CD4-positive, alpha-beta T cell treated with Interferon alpha-2 for 1 hour (primary cell): ENCODE results near the gene PTPN21.
A peak's percentile ranks its signal among the peaks of the same experiment; 100 is the strongest.

Experiments used
- DNase-seq, 2 donors: peaks; one replicate each; pipeline ENCODE4 v3.0.0-alpha.2; 2020 to 2022

The PTPN21 gene

DNA sequence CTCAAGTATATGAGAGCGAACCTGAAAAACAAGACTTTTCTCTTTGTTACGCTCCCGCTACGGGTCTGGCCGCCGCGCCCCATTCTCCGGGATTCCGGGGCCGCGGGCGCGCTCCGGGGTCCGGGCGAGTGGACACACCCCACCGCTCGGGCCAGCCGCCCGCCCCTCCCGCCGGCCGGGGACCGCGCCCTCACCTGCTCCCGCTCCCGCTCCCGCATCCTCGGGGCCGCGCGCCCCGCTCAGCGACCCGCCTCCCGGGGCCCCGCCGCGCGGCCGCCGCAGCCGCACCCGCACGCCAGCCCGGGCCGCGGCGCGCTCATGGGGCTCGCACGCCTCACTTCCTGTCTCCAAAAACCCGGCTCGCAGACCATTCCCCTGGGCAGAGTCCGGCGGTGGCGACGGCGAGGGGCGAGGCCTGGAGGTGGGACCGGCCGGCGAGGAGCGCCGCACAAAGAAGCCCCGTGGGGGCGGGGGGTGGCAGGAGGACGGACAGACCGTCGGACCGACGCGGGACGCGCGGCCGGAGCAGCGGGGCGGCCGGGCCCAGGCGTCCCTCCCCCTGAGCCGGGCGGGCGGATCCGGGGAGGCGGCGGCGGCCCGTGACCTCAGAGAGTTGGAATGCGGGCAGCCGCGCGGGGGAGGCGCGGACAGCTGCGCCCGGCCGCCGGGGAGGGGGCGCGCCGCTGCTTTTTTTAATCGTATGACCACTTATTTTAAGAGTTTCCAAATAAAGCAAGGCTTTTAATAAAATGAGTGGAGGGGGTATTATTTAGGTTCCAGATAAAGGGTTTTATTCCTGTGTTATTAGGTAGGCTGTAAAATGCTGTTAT lies at the start of gene PTPN21:
TSS of gene PTPN21 (minus strand) at position 551 of the 830 bp plus-strand sequence. CDS start 4,590 bp downstream, outside the sequence.
- peak in 1 of 2 donors; percentile 21 for DNase-seq

DNA sequence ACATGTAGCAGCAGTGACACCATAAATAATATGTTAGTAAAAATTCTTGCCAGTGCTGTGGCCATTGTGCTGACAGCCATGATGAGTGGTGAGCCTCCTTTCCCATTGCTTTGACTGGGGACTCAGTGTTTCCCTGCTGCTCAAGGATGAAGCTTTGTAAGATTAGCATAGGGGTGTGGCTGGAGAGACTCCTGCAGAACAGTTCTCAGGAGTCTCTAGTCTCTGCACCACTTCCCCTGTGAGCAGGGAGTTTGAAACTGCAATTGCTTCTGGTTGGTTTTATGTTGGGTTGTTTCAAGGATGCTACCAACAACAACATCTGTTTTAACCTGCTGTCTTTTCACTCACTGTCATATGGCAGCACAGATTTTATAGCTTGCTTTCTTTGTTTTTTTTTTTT lies 49.4 kb upstream of the PTPN21 start:
- DNase-seq = no peak

DNA sequence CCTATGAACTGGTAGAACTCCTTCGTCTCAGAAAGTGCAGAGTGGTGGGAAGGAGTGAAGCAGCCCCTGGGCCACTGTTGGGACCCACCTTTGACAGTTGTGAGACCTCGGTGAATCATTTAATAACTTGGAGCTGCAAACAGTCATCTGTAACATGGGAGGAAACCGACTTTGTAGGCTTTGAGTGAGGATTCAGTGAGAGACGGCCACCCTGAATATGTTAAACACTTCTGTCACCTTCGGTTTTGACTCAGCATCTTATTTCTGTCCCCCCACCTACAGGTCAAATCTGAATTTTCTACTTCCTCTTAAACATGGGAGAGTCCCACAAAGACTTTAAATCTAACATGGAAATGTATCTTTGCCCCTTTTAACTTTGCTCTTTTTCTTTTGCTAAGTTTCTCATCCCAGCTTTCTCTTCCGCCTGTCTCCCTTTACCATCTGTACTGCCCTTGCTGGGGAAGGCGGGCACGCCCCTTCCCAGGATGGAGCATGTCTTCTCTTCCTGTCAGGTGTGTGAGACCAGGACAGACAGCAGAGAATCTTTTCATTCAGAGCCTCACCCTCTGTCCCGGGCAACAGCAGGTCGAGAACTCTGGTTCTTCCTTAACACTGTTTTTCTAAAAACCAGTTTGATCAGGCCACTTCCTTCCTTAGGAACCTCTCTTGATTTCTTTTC lies 45.1 kb upstream of the PTPN21 start:
- peak in 1 of 2 donors; percentile 8 for DNase-seq

DNA sequence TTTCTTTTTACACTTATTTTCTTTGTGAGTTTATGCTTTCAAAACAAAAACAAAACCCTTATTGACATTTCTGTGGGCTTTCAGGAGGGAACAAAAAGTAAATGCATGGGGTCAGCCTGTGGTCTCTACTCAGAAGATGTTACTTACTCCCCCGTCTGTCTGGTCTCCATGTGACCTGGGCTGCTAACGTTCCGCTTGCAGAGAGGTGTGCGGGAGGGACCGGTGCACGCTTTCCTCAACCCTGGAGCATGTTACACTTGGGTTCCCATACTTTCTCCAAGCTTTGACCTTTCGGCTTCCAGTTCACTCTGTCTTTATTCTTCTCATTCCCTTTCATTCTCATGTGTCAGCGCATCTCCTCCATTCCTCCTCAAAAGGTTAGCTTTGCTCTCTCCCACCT lies 44.5 kb upstream of the PTPN21 start:
- DNase-seq = no peak

DNA sequence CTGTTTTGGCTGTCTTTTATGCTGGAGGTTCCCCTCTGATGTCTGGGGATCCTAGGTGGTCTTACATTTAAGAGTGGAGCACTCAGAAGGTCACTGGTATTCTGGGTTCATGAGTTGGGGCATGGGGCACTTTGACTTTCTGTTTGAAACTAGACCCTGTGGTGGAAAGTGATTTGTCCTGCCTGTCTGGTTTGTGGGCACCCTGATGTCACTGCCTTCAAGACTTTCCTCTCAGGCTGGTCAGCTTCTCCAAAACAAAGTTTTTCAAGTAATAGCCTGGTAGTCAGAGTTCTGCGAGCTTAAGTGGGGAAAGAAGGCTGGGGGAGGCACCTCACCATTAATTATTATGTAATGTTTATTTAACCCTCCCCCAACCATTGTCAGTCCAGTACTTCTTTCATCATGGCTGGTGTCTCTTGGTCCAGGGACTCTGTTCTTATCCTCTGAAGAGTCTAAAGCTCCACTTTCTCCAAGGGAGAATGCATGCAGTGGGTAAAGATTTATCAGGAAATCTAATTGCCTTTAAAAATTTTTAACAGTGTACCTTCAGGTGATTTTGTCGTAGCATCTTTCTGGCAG lies 43.4 kb upstream of the PTPN21 start:
- DNase-seq = no peak

DNA sequence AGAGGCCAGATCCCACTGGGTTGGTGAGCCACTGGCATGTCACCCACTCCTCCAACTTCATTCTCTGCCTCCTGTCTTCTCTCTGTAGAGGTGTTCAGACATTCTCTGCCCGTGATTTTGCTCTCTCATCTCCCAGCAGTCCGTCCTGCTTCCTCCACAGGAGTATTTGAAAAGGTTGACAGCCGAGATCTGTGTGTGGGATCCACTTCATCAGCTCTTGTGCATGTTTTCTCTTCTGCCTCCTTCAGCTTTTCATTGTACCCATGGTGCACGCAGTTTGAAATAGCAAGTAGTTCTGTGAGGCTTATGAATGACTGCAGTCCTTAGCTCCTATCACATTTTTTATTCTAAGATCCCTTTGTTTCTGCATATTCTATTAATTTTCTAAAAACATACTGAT lies 42.8 kb upstream of the PTPN21 start:
- DNase-seq = no peak

DNA sequence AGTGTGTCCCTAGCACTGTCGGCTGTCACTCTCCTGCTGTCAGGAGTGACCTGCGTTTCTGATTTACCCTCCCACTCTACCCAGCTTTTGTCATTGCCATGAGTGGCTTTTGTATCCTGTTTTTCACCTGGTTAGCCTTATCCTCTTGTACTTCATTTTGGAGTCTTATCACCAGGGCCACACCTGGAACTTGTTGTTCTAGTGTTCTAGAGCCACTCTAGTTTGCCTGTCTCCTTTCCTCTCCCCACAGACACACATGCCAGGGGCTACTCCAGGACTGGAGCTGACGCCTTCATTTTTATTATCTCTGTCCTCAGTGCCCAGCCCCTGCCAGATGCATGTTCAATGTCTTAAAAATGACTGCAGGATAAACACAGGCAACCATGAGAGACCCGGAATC lies 42.2 kb upstream of the PTPN21 start:
- no peak for DNase-seq

DNA sequence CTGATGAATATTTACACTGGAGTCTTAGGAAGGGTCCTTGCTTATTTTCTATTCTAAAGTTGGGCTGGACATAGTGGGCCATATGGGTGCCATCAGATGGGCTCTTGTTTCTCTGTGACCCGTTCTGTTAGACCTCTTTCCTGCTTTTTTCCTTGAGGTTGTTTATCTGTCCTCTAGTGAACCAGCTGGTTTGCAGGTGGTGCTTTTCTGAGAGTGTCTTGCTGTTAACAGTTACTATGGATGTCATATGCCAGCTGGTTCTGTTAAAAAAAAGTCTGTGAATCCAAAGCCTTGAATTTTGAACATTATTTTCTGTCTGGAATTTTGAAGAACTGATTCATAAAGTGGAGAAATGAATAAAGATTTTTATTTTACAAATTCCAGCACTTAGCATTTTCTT lies 37.2 kb upstream of the PTPN21 start:
- no peak for DNase-seq

DNA sequence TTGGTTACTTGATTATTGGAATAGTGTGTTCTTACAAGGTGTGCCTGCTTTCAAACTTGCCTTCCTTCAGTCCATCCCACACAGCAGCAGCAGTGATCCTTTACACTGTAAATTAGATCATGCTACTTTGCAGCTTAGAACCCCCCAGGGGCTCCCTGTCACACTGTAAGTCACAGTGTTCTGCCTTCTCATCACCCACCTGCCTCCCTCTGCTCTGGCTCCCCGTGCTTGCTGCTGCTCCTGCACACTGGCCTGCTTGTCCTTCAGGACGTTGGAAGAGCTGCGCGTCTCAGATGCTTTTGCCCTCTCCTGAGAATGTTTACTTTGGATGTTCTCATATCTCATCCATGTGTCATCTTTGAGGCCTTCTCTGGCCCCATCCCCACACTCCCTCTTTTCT lies 35.4 kb upstream of the PTPN21 start:
- DNase-seq = no peak

DNA sequence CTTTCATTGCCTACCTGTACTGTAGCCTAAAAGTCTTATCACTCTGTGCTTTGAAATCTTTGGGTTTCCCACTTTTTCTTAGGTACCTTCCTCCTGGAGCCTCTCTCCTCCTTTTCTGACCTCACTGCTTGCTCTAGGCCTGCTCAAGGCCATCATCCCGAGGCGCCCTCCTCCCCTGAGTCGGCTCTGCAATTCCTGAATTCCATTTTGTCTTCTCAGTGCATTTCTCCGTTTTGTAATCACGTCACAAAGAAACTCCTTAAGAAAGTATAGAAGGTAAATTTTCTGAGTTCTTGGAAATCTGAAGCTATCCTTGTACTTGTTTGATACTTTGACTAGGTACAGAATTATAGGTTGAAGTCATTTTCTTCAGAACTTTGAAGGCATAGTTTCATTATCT lies 33.3 kb upstream of the PTPN21 start:
- DNase-seq = no peak

DNA sequence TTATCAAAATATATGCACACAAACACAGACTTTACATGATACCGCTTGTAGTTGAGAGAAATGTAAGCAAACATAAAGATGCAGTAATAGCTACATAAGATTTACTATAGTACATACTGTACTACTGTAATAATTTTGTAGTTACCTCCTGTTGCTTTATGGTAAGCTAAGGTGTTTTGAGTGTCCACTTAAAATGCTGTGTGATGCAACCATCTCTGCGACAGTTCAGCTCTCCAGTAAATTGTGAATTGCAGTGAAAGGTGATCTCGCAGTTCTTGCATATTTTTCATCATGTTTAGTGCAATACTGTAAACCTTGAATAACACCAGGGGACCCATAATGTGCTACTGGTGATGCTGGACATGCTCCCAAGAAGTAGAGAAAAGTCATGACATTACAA lies 29.6 kb upstream of the PTPN21 start:
- no peak for DNase-seq

DNA sequence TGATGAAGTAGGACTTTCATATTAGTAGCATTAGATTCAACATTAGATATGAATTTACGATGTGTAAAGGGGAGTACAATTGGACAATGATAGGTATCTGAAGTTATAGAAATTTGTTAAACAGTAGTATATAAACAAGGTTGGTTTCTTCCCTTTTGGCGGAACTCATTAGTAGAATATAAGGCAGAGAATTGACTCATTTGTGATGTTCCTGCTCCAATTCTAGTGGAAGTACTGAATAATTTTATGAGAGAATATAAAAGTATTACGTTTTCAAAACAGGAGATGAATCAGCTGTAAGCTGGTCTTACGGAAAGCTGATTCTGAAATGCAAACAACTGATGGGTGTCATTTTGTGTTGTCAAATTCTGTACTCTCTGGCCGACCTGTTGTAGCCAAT lies 21.4 kb upstream of the PTPN21 start:
- DNase-seq = no peak

DNA sequence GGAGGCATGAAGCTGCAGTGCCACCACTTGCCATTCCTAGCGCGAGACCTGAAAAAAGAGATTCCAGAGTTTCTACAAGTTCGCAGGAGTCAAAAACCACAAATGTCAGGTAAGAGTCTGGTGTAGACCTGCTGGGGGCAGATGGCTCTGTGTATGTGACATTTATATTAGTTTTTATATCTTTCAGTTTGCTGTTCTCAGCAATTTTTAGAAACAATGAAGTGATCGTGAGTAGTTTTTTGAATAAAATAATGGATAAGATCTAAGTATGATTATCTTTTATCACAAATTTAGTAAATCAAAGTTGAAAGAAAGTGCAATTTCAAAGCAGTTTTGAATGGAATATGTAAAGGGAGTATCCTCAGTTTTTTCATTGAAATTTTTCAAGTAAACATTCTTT lies 17.3 kb upstream of the PTPN21 start:
- DNase-seq = no peak

DNA sequence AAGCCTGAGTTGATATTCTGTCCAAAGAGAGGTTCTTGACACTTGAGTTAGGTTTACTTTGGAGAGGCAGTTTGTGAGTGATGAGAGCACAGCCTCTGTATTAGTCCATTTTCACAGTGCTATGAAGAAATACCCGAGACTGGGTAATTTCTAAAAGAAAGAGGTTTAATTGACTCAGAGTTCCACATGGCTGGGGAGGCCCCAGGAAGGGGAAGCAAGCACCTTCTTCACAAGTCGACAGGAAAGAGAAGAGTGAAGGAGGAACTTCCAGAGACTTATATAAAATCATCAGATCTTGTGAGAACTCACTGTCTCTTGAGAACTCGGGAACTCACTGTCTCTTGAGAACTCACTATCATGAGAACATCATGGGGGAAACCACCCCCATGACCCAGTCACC lies 13.4 kb upstream of the PTPN21 start:
- DNase-seq = no peak

DNA sequence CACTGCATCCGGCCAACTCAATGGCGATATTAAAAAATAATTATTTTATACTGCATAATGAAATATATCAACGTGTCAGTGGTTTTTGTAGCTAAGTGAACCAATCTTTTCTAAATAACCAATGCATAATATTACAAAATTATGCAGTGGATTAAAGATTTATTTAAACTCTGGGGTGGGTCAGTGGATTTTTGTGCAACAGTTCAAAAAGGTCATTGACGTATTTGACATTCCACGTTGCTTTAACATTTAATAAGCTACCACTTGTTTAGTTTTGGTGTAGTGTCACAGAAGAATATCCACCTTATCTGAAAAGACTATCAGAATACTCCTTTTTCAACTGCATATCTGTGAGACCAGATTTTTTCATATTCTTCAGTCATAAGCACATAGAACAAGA lies 10.6 kb upstream of the PTPN21 start:
- no peak for DNase-seq

DNA sequence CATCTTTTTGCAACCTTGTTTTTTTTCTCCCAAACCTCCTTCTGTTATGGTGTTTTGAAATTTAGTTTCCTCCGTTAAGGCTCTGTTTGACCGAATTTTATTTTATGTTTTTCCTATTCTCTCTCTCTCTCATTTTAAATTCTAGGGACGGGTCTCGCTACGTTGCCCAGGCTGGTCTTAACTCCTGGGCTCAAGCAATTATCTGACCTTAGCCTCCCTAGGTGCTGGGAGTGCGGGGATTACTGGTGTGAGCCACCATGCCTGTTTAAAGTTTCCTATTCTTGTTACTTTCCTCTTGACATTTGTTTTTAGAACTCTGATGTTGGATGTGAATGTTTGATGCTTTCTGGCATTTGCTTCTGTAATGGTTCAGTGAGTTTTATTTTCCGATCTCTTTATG lies 9.0 kb upstream of the PTPN21 start:
- DNase-seq = no peak

DNA sequence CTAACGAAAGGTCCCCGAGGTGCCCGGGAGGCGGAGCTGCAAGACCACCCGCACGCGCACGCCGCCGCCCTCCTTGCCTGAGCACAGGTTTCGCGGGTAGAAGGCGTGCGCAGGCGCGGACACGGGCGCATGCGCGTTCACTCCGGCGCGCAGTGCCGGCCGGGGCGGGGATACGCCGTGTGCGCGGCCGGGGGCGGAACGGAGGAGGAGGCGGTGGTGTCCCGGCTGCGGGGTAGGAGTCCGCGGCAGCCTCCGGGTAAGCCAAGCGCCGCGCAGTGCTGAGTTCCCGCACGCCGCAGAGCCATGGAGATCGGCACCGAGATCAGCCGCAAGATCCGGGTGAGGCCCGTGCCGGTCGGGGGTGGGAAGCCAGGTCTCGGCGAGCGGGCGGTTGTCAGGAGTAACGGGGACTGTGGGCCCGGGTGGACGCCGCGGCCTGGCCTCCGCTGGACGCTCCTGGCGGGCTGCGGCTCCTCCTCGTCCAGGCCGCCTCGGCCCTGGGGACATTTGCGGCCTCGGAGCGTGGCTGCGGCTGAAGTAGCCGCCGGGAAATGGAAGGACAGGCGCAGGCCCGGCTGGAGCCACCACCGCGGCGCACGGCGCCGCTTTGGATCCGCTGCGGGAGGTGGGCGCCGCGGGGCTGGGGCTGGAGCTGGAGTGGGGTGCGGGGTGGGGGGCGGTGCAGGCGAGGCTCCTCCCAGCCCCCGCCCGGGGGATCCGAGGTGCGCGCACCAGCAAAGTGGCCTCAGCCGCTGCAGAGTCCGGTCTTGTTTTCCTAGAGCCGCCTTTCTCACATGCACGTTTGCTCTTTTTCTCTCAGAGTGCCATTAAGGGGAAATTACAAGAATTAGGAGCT lies 8.3 kb upstream of the PTPN21 start, which contains the start of gene ZC3H14:
TSS of gene ZC3H14 (plus strand) at position 207 of the 856 bp plus-strand sequence. CDS start at position 304, 97 bp downstream.
- DNase-seq = peak; percentile 89 to 91

DNA sequence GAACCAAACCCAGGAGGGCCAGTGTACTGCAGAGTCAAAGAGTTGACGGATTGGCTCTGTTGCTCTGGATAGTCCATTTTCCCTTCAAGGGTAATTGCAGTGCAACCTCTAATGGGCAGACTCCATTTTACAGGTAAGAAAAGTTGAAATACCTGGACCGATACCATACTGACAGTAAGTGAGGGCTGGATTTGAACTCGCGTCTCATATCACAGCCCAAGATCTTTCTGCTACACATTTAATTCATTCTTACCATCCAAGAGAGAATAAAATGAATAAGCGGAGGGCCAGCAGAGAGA lies 7.7 kb upstream of the PTPN21 start:
- DNase-seq = no peak

DNA sequence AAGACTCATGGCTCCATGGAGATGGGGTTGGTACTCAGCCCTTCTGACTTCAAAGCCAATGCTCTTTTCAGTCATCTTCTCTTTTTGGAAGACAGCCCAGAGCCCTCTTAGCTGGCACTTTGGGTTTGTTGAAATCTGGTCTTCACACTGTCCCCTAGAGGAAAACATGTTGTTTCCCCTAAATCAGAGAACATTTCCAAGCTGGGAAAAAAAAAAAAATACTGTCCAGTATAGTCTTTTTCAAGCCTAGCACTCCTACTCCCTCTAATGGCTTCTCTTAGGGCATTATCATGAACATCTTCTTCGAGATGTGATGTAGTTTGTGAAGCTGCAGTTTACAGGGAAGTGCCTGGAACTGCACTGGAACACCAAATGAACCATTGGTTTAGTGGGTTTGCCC lies 5.0 kb upstream of the PTPN21 start:
- no peak for DNase-seq

DNA sequence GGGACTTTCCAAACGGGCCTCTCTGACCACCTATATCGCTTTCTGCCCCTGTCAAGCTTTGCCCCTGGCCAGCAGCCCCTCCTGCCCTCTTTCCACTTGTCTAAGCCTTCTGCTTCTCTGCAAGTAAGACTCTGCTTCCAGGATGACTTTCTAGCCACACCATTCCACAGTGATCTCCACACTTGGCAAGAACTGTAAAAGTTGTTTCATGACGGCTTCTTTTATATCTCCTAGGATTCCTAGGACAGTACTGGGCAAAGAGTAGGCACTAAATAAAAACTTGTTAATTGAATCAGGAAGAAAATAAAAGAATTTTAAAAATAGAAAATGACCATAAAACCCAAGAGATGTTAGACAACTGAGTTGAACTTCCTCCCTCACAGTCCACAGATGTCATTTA lies 1.8 kb upstream of the PTPN21 start:
- no peak for DNase-seq

DNA sequence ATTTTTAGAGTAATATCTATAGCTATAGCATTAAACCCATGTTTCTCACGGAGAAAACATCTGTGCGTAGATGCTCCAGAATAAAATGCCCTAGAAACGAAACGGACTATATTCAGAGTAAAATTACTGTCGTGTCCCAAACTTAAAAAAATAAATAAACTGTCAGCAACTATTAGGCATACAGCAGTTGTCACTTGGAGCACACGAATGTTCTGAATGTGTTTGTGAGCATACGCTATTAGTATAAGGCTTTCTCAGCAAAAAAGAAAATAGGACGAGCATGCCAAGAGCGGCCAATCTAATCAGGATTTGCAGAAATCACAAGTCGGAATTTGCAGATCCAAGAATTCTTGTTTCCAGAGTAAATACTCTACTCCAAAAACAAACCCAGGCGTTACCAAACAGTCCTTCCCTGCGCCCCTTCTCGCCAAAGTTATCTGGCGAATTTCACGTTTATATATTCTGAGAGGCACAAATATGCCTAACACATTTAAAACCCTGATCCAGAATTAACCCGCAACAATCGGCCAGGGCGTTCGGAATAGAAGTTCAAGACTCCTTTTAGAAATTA lies 836 bp downstream of the PTPN21 start:
- DNase-seq = no peak

DNA sequence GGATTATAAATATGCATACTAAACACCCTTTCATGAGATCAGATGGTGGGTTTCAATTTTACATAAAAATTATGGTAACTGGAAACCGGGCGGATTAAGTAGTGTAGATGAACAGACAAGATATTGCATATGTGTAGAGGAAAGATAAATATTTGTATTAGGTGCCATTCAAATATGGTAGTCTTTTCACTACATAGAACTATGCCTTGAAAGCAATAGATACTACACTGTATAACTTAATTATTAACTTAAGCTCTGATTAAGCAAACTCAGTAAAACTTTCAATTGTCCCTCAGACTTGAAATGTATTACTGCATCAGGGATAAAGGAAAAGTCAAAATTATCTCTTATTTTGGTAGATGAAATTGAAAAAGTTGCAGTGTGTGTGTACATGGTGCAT lies 1.9 kb downstream of the PTPN21 start:
- no peak for DNase-seq

DNA sequence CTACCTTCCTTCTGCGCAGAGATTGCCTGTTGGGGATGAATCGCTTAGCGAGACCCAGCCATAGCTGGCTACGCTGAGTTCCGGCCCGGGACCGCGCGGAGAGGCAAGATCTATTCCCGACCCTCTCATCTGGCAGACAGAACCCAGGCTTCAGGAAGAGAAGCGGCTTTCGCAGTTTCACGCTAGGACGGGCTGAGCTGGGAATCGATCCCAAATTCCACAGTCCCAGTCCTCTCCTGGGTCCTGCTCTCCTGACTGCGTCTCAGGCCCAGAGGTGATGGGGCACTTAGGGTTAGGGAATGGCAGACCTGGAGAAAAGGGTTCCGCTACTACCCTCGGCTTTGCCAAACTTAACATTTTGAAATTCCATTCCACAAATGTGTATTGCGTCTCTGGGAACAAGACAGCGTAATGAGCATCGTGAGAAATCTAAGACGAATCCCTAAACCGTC lies 2.8 kb downstream of the PTPN21 start:
- no peak for DNase-seq
